Measurements from ENCODE around the gene ZDHHC18. TPM values are rescaled to one million over a fixed set of nuclear protein-coding genes. Genes with fewer than 3 reads are reported as not detected.

ZDHHC18 gene
- total RNA-seq, 1 experiment from 2014 or later = 21.3 TPM

GRCh38 chr1:26822737-26823395 is 3.6 kb upstream of the ZDHHC18 start:
- no peak overlapping the region for H3K4me3 Mint-ChIP-seq (ENCODE audit: unreplicated experiment)
- no peak for TF ChIP-seq CTCF (IDR thresholded peaks at IDR 0.05; ENCODE audit: insufficient read depth in 1 of 2, low read depth in 1 of 2, low read length in 1 of 2, severe bottlenecking in 1 of 2, unreplicated experiment in 1 of 2)
- H3K27ac Mint-ChIP-seq (ENCODE audit: unreplicated experiment) = no peak overlapping the region
- no peaks in the 10 kb centered on the region for H3K27me3 Mint-ChIP-seq (ENCODE audit: insufficient read depth, unreplicated experiment)
- intact Hi-C loops (cut with micrococcal nuclease; ENCODE audit: unreplicated experiment) = no loop called here
- Histone ChIP-seq H3K27me3 (replicated peaks; ENCODE audit: control insufficient read depth, insufficient read depth, low read length) (no peaks in the 10 kb centered on the region), H3K4me1 (peaks cover 18% of the 10 kb centered on the region), H3K36me3 (ENCODE audit: control insufficient read depth, insufficient read depth, low read length) (no peaks in the 10 kb centered on the region), H3K4me3 (ENCODE audit: low read depth, low read length) (no peak overlapping the region), H3K9me3 (no peaks in the 10 kb centered on the region)
- H3K4me1 Mint-ChIP-seq (ENCODE audit: low read depth, unreplicated experiment) = peaks cover 19% of the 10 kb centered on the region
- ChIA-PET CTCF (no interaction called here), POLR2A (no interaction called here)
- peaks cover 5% of the 10 kb centered on the region for H3K36me3 Mint-ChIP-seq (ENCODE audit: insufficient read depth, unreplicated experiment)
- DNase-seq = no peak
- BruUV-seq (replicated peaks) = no TSS peak
- no peaks in the 10 kb centered on the region for H3K9me3 Mint-ChIP-seq (ENCODE audit: unreplicated experiment)

GRCh38 chr1:26824731-26825130 is 1.8 kb upstream of the ZDHHC18 start:
- POLR2A ChIA-PET = no interaction called here
- peak overlapping the region; percentile 7 for H3K27ac Mint-ChIP-seq (ENCODE audit: unreplicated experiment)
- no peak overlapping the region for H3K4me3 Mint-ChIP-seq (ENCODE audit: unreplicated experiment)
- Histone ChIP-seq H3K9me3 (no peaks in the 10 kb centered on the region), H3K27me3 (replicated peaks; ENCODE audit: control insufficient read depth, insufficient read depth, low read length) (no peaks in the 10 kb centered on the region), H3K4me3 (ENCODE audit: low read depth, low read length) (no peak overlapping the region), H3K36me3 (ENCODE audit: control insufficient read depth, insufficient read depth, low read length) (no peaks in the 10 kb centered on the region), H3K4me1 (peaks cover 18% of the 10 kb centered on the region)
- TF ChIP-seq CTCF (IDR thresholded peaks at IDR 0.05; ENCODE audit: insufficient read depth in 1 of 2, low read depth in 1 of 2, low read length in 1 of 2, severe bottlenecking in 1 of 2, unreplicated experiment in 1 of 2) = no peak
- peaks cover 23% of the 10 kb centered on the region for H3K4me1 Mint-ChIP-seq (ENCODE audit: low read depth, unreplicated experiment)
- BruUV-seq (replicated peaks) = no TSS peak
- H3K9me3 Mint-ChIP-seq (ENCODE audit: unreplicated experiment) = no peaks in the 10 kb centered on the region
- H3K36me3 Mint-ChIP-seq (ENCODE audit: insufficient read depth, unreplicated experiment) = peaks cover 5% of the 10 kb centered on the region
- no peaks in the 10 kb centered on the region for H3K27me3 Mint-ChIP-seq (ENCODE audit: insufficient read depth, unreplicated experiment)
- CTCF ChIA-PET = interaction anchor here (0.7 to 1.5 kb wide), 3 partner anchors 12 to 203 kb away, joined by 3 to 8 read pairs (median 4); no protein-coding TSS in a partner anchor
- peak in 1 of 2 experiments; percentile 33 for DNase-seq
- intact Hi-C loops (cut with micrococcal nuclease; ENCODE audit: unreplicated experiment) = no loop called here

GRCh38 chr1:26827106-26827604 is 667 bp downstream of the ZDHHC18 start:
- POLR2A ChIA-PET = no interaction called here
- peak overlapping the region; percentile 88 for H3K4me3 Mint-ChIP-seq (ENCODE audit: unreplicated experiment)
- H3K9me3 Mint-ChIP-seq (ENCODE audit: unreplicated experiment) = no peaks in the 10 kb centered on the region
- intact Hi-C loops (cut with micrococcal nuclease; ENCODE audit: unreplicated experiment) = no loop called here
- TF ChIP-seq CTCF (IDR thresholded peaks at IDR 0.05; ENCODE audit: insufficient read depth in 1 of 2, low read depth in 1 of 2, low read length in 1 of 2, severe bottlenecking in 1 of 2, unreplicated experiment in 1 of 2) = no peak
- H3K4me1 Mint-ChIP-seq (ENCODE audit: low read depth, unreplicated experiment) = peaks cover 16% of the 10 kb centered on the region
- peaks cover 18% of the 10 kb centered on the region for H3K4me1 ChIP-seq
- H3K36me3 ChIP-seq (ENCODE audit: control insufficient read depth, insufficient read depth, low read length) = no peaks in the 10 kb centered on the region
- H3K27me3 ChIP-seq (replicated peaks; ENCODE audit: control insufficient read depth, insufficient read depth, low read length) = no peaks in the 10 kb centered on the region
- peaks cover 5% of the 10 kb centered on the region for H3K36me3 Mint-ChIP-seq (ENCODE audit: insufficient read depth, unreplicated experiment)
- BruUV-seq (replicated peaks) = no TSS peak
- no peak for DNase-seq
- CTCF ChIA-PET = no interaction called here
- H3K9me3 ChIP-seq = no peaks in the 10 kb centered on the region
- H3K4me3 ChIP-seq (ENCODE audit: low read depth, low read length) = peak overlapping the region; percentile 71
- H3K27ac Mint-ChIP-seq (ENCODE audit: unreplicated experiment) = peak overlapping the region; percentile 68
- no peaks in the 10 kb centered on the region for H3K27me3 Mint-ChIP-seq (ENCODE audit: insufficient read depth, unreplicated experiment)
